Transverse colon (tissue), 4 donors: Measurements from ENCODE around the gene PTPN18.

ENCODE experiments used
- EP300 ChIP-seq: sonication (generic); formaldehyde crosslinking; IDR thresholded peaks from one replicate; pipeline ENCODE4 v1.6.1; 2017; ENCODE audit warnings: antibody characterized with exemption, low read depth
- POLR2A ChIP-seq: fragments of 450-650 bp; IDR thresholded peaks from one replicate; pipeline ENCODE4 v1.6.1; 2016; ENCODE audit warnings: antibody characterized with exemption, mild to moderate bottlenecking, moderate library complexity
- POLR2AphosphoS5 ChIP-seq, 3 donors: sonication (generic); formaldehyde crosslinking; IDR thresholded peaks; one replicate each; pipeline ENCODE4 v1.6.1; 2016; ENCODE audit warnings: antibody characterized with exemption in 3 of 3
- TF ChIP-seq, protein P1 (sequence below), 5 experiments: fragments of 200-600 bp in 3 of 5; fragments of 450-650 bp in 2 of 5; sonication (generic) in 3 of 5; IDR thresholded peaks; 1 replicate in 2 of 5; 2 replicates in 3 of 5; pipeline ENCODE4 v1.5.1; 2016 to 2017; ENCODE audit warnings: antibody characterized with exemption in 5 of 5, inconsistent platforms in 3 of 5, mild to moderate bottlenecking in 2 of 5, moderate library complexity in 1 of 5

DNA sequence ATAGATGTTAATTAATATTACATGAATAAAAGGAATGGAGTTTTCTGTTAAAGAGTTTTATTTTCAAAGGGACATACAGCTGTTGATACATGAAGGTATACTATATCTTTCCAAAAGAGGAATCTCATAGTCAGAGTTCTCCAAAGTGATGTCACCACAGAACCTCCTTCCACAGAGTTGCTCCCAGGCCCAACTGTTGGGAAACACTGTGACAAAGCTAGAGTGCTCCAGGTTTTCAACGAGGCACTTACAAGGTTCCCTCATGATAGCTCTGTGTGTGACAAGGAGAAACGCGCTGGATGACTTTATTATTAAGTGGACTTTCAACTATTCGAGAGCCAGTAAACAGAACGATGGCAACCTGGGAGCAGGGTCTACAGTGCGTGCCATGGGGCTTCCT is 33.5 kb downstream of the PTPN18 start:
- TF ChIP-seq, protein P1, sequence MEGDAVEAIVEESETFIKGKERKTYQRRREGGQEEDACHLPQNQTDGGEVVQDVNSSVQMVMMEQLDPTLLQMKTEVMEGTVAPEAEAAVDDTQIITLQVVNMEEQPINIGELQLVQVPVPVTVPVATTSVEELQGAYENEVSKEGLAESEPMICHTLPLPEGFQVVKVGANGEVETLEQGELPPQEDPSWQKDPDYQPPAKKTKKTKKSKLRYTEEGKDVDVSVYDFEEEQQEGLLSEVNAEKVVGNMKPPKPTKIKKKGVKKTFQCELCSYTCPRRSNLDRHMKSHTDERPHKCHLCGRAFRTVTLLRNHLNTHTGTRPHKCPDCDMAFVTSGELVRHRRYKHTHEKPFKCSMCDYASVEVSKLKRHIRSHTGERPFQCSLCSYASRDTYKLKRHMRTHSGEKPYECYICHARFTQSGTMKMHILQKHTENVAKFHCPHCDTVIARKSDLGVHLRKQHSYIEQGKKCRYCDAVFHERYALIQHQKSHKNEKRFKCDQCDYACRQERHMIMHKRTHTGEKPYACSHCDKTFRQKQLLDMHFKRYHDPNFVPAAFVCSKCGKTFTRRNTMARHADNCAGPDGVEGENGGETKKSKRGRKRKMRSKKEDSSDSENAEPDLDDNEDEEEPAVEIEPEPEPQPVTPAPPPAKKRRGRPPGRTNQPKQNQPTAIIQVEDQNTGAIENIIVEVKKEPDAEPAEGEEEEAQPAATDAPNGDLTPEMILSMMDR (IDR thresholded peaks at IDR 0.05): no peak
- TF ChIP-seq POLR2AphosphoS5 (IDR thresholded peaks at IDR 0.05): no peak
- TF ChIP-seq POLR2A: no peak
- no peak for TF ChIP-seq EP300
